K562 (cell line): ENCODE measurements around the gene RHBDF2. TPM values are rescaled to one million over a fixed set of nuclear protein-coding genes. Genes with fewer than 3 reads are reported as not detected.

Experiments used
- ATAC-seq: fragments of 200-7000 bp; cut with Tn5 transposase; 3 replicates; pipeline ENCODE4 v1.9.1; 2020; ENCODE audit warnings: moderate library complexity
- BruUV-seq: library from RNA; stranded (reverse); fragments of 400-500 nt; replicated peaks from 2 replicates; lab custom pipeline; 2021; lab: Mats Ljungman, UMichigan
- CTCF ChIA-PET: fragments of 300-600 bp; formaldehyde crosslinking; extraction: SDS; loops from one replicate; lab custom pipeline; 2021; ENCODE audit warnings: low intra/inter-chr PET ratio; lab: Yijun Ruan, JAX
- POLR2A ChIA-PET: fragments of 300-600, 350-650 bp; sonication (Branson Sonifier 250); formaldehyde crosslinking; extraction: SDS; loops from one replicate; lab custom pipeline; 2021; ENCODE audit warnings: antibody characterized with exemption, inconsistent platforms; lab: Yijun Ruan, JAX
- DNase-seq, 4 experiments: peaks; one replicate each; pipeline versions ENCODE4 v3.0.0 to v3.0.0-alpha.2; 2011 to 2018; ENCODE audit warnings: low spot score in 3 of 4, mixed read lengths in 3 of 4; ENCODE audit errors: extremely low read depth in 1 of 4
- FAIRE-seq: peaks from 2 replicates; lab custom pipeline; 2011; peaks lifted over from hg19 to GRCh38; lab: Jason Lieb, UNC
- H2AFZ ChIP-seq: 2 replicates; pipeline ENCODE4 v1.6.0; 2011; ENCODE audit warnings: low read depth, low read length, control low read depth, inconsistent platforms
- H3K27ac ChIP-seq: fragments of 200-600 bp; 3 replicates; pipeline ENCODE4 v1.8.0; 2011; ENCODE audit warnings: low read depth, mild to moderate bottlenecking, control low read depth, inconsistent platforms, low read length, moderate library complexity, mixed read lengths; ENCODE audit errors: extremely low read depth
- H3K27me3 ChIP-seq, 2 experiments: fragments of 300-600 bp in 1 of 2; 2 replicates in 1 of 2; 3 replicates in 1 of 2; pipeline versions ENCODE4 v1.6.0 to v1.8.0; 2011; ENCODE audit warnings: inconsistent platforms in 2 of 2, low read length in 2 of 2, mild to moderate bottlenecking in 1 of 2, mixed read lengths in 1 of 2, moderate library complexity in 1 of 2; ENCODE audit not compliant: control insufficient read depth in 2 of 2, insufficient read depth in 2 of 2
- H3K36me3 ChIP-seq: fragments of 300-600 bp; 3 replicates; pipeline ENCODE4 v1.8.0; 2011; ENCODE audit warnings: mild to moderate bottlenecking, low read length, inconsistent platforms; ENCODE audit not compliant: control insufficient read depth, insufficient read depth
- H3K4me1 ChIP-seq, 2 experiments: fragments of 200-600 bp in 1 of 2; replicated peaks in 1 of 2; 2 replicates in 1 of 2; 3 replicates in 1 of 2; pipeline versions ENCODE4 v1.5.1 to v1.8.0; 2011; ENCODE audit warnings: inconsistent platforms in 2 of 2, low read length in 2 of 2, mild to moderate bottlenecking in 1 of 2, mixed read lengths in 1 of 2, moderate library complexity in 1 of 2; ENCODE audit not compliant: control insufficient read depth in 2 of 2, insufficient read depth in 2 of 2
- H3K4me2 ChIP-seq: 2 replicates; pipeline ENCODE4 v1.6.1; 2011; ENCODE audit warnings: low read length, control low read depth, inconsistent platforms, mixed read lengths; ENCODE audit not compliant: insufficient read depth
- H3K4me3 ChIP-seq: fragments of 200-600 bp; sonication (generic), shearing (Covaris generic); 2 replicates; pipeline ENCODE4 v1.5.1; 2016; ENCODE audit warnings: control low read depth, inconsistent platforms
- H3K79me2 ChIP-seq: fragments of 200-600 bp; 3 replicates; pipeline ENCODE4 v1.8.0; 2011; ENCODE audit warnings: low read length, inconsistent platforms; ENCODE audit not compliant: control insufficient read depth, insufficient read depth
- H3K9ac ChIP-seq, 2 experiments: 2 replicates each; pipeline versions ENCODE4 v1.6.0 to v1.6.1; 2011; ENCODE audit warnings: low read depth in 2 of 2, low read length in 2 of 2, control low read depth in 1 of 2, inconsistent platforms in 1 of 2, mild to moderate bottlenecking in 1 of 2, mixed read lengths in 1 of 2; ENCODE audit not compliant: insufficient read depth in 1 of 2
- H3K9me1 ChIP-seq: one replicate; pipeline ENCODE4 v1.6.0; 2011; ENCODE audit warnings: inconsistent platforms, mild to moderate bottlenecking, low read length, moderate library complexity; ENCODE audit not compliant: control insufficient read depth, insufficient read depth
- H3K9me3 ChIP-seq: replicated peaks from 2 replicates; pipeline ENCODE4 v1.5.1; 2011; ENCODE audit warnings: low read depth, low read length, inconsistent platforms; ENCODE audit not compliant: control insufficient read depth, insufficient read depth
- H4K20me1 ChIP-seq: replicated peaks from 2 replicates; pipeline ENCODE4 v1.6.1; 2011; ENCODE audit warnings: low read length, inconsistent platforms, mixed read lengths; ENCODE audit not compliant: control insufficient read depth, insufficient read depth
- DIDO1 ChIP-seq: fragments of 450-650 bp; IDR thresholded peaks from 2 replicates; pipeline ENCODE4 v1.6.1; 2016; ENCODE audit warnings: low read depth, missing biosample characterization, missing genetic modification characterization
- EGR1 ChIP-seq: fragments of 450-650 bp; conservative IDR thresholded peaks from 2 replicates; pipeline ENCODE4 v1.6.1; 2017; ENCODE audit warnings: mild to moderate bottlenecking
- RNF2 ChIP-seq: sonication (generic); IDR thresholded peaks from 2 replicates; pipeline ENCODE4 v1.6.1; 2016
- SOX6 ChIP-seq: fragments of 450-650 bp; IDR thresholded peaks from 2 replicates; pipeline ENCODE4 v1.6.1; 2014; ENCODE audit warnings: mild to moderate bottlenecking
- ZNF140 ChIP-seq: fragments of 250-450 bp; sonication (Bioruptor Pico); IDR thresholded peaks from 2 replicates; pipeline ENCODE4 v1.8.0; 2021; ENCODE audit warnings: moderate library complexity, mild to moderate bottlenecking, inconsistent platforms
- ZNF232 ChIP-seq: sonication (generic); formaldehyde crosslinking; IDR thresholded peaks from 2 replicates; pipeline ENCODE4 v1.8.0; 2022; ENCODE audit warnings: mild to moderate bottlenecking, missing genetic modification reagents
- ZNF347 ChIP-seq: fragments of 450-650 bp; formaldehyde crosslinking; IDR thresholded peaks from 2 replicates; pipeline ENCODE4 v1.4.0; 2020; ENCODE audit warnings: low read depth, mild to moderate bottlenecking, moderate library complexity
- WGBS: fragments of 100-300 bp; shearing (Covaris generic); methylation state at CpG from one replicate; pipeline ENCODE4 v1.1.6; 2016; ENCODE audit warnings: low coverage, mixed read lengths; ENCODE audit not compliant: insufficient coverage; ENCODE audit errors: missing lambda C conversion rate; 5-methylcytosine and 5-hydroxymethylcytosine counted together
- in situ Hi-C: fragments of 300-500 bp; cut with MboI; formaldehyde crosslinking; loops from 4 replicates; pipeline ENCODE4 v1.15.0; 2018; ENCODE audit warnings: inconsistent platforms, mixed read lengths
- intact Hi-C: fragments of 100-400 bp; cut with micrococcal nuclease; formaldehyde crosslinking; loops from 2 replicates; pipeline ENCODE4 v1.14.2; 2022
- polyA plus RNA-seq, 8 experiments: library from polyadenylated mRNA; depleted of rRNA in 4 of 8; stranded (reverse) in 5 of 8; unstranded in 3 of 8; fragments of >200 nt; fragmentation: Nextera tagmentation in 2 of 8; fragmentation: Illumina TruSeq in 1 of 8; extraction: Ambion mirVana in 2 of 8; extraction: Trizol in 1 of 8; gene quantifications; 2 replicates each; pipeline versions ENCODE4 v1.2.1 to v1.2.3, GENCODE V29; 2011 to 2014; ENCODE audit warnings: inconsistent platforms in 1 of 8, missing spikeins in 1 of 8
- total RNA-seq, 7 experiments: library from RNA; depleted of rRNA in 6 of 7; stranded (reverse); fragments of >200 nt in 6 of 7; fragmentation: Illumina TruSeq in 2 of 7; extraction: Trizol in 2 of 7; gene quantifications; 2 replicates each; pipeline versions ENCODE4 v1.2.1 to v1.2.3, GENCODE V29; 2011 to 2021; ENCODE audit warnings: low replicate concordance in 1 of 7
- TF ChIP-seq, protein P1 (sequence below): sonication (generic); formaldehyde crosslinking; IDR thresholded peaks from 2 replicates; pipeline ENCODE4 v1.9.0; 2022; ENCODE audit warnings: mild to moderate bottlenecking, missing genetic modification reagents

The RHBDF2 gene
- total and polyA plus RNA-seq, 9 of the 15 experiments (the other 6 are each of a cell fraction or from before 2014, with no cell fraction given): 0.04 to 2.8 (median 1.1) TPM

DNA sequence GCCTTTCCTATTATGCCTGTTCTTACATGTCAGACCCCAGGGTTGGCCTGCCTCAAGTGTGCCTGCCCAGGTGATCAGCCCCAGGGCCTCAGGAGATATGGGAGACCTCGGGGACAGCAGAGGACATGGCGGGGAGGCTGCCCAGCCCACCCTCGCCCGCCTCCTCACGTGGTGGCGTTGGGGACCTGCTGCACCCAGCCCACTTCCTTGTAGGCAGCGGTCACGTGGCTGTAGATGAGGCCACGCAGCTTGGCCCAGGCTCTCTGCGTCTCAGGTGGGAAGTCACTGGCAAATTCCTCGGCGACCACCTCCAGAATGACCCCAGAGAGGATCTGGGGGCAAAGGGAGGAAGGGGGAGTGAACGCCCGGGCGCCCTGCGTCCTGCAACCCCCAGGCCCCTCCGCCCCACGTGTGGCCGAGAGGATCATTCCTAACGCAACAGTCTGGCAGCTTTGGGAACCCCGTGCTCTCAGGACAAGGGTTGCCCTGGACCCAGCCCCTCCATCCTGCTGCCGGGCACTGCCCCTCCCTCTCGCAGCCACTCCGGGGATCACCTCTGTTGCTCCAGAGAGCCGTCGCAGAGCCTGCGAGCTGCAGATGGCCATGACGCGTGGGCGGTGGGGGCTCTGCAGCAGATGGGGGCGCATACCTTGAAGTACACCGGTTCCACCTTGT lies 29.7 kb upstream of the RHBDF2 start:
- Histone ChIP-seq H3K4me3 (no peak overlapping the region), H3K4me2 (no peak overlapping the region), H3K4me1 (peaks cover 30 to 62% of the 10 kb centered on the region in 2 experiments), H4K20me1 (no peaks in the 10 kb centered on the region), H3K79me2 (no peaks in the 10 kb centered on the region), H3K27ac (peak overlapping the region; percentile 89; the same call in 2 of the 3 replicates), H2AFZ (peak overlapping the region; percentile 97), H3K27me3 (no peaks in the 10 kb centered on the region), H3K9me1 (no peaks in the 10 kb centered on the region), H3K36me3 (no peaks in the 10 kb centered on the region; the same call in 2 of the 3 replicates), H3K9ac (peak overlapping the region; percentile 68 to 90; a peak in 3 of 4 replicates)
- CTCF ChIA-PET: no interaction called here
- FAIRE-seq (no peak), ATAC-seq (no peak), DNase-seq (peak in 2 of 4 experiments; percentile 32 to 54)
- in situ Hi-C loops (no loop called here), intact Hi-C loops (no loop called here)
- POLR2A ChIA-PET: interaction anchor here (0.6 to 1.5 kb wide), 4 partner anchors 10 to 120 kb away, joined by 3 to 7 read pairs (median 4); no protein-coding TSS in a partner anchor
- BruUV-seq: no TSS peak
- 77% methylated on average over 26 of the region's 32 CpGs for WGBS
- TF ChIP-seq ZNF347 (no peak), SOX6 (no peak), DIDO1 (tag) (no peak), ZNF140 (CRISPR knock-in tag) (no peak), ZNF232 (CRISPR knock-in tag) (no peak), RNF2 (no peak), EGR1 (peak; percentile 71)
- TF ChIP-seq, protein P1, sequence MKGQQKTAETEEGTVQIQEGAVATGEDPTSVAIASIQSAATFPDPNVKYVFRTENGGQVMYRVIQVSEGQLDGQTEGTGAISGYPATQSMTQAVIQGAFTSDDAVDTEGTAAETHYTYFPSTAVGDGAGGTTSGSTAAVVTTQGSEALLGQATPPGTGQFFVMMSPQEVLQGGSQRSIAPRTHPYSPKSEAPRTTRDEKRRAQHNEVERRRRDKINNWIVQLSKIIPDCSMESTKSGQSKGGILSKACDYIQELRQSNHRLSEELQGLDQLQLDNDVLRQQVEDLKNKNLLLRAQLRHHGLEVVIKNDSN (CRISPR knock-in tag): 0 out of 2 replicates have a peak, but pooled peaks have one; percentile 18
- TF ChIP-seq, all 486 proteins: peak for 2
- H3K9me3 ChIP-seq: no peaks in the 10 kb centered on the region
